CD1c-positive myeloid dendritic cell (primary cell): ENCODE results near the gene DLGAP1.
"Not testable (repeated sequence)": the region's sequence is repeated elsewhere in the genome, so short reads cannot be mapped to it uniquely, and the experiment has no call there.

Experiments used
- DNase-seq: peaks from one replicate; pipeline ENCODE4 v3.0.0-alpha.2; 2016; ENCODE audit errors: extremely low spot score

Gene DLGAP1

DNA sequence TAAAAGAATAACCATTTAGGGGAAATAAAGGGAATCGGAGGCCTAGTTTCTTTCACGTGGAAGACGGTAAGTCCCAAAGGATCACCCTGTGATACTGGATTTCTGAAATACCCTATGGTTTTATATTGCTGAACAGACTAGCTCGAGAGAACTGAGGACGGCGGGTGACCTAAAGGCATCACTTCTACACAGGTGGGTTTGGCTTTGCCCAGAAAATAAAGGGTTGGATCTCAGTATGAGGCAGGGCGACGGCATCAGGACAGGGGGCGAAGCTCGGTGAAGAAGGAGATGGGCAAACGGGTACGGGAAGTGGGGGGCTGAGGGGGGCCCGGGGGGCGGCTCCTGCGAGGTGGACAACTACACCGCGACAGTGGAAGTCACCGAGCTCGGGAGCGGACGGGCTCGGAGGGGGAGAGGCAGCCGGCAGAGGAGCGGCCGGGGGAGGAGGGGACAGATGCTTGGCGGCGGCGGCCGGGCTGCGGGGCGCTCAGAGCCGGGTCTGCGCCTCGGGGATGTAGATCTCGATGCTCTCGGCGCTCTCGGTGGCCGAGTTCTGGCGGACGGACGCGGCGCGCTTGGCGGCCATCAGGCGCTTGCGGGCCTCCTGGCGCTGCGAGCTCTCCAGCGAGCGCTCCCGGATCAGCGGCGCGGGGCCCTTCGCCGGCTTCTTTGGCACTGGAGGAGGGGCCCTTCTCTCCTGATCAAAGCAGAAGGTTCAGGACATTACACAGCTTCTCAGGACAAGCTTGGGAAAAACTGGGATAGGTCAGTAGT is 956.2 kb downstream of the DLGAP1 start:
- DNase-seq, result no peak

GRCh38 chr18:3495691-3496430 is 959.2 kb downstream of the DLGAP1 start:
- peak; percentile 58 for DNase-seq

DNA sequence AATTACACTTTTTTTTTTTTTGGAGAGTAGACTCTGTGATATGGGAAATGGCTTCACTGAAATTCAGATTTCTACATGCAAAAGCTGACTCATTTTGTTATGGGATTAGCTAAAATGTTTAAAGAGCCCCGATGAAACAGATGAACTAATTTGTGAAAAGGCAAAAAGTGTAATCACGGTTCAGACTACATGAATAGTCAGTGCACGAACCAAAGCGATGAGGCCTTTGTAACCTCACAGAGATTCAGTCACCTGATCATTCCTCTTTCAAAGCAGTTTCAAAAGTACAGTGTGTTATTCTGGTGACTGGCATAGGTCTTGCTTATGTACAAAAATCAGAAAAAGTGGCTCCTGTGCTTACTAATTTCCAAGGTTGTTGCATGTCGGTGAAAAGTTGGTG is 960.5 kb downstream of the DLGAP1 start:
- DNase-seq, result no peak

GRCh38 chr18:3494245-3494526 is 960.9 kb downstream of the DLGAP1 start:
- DNase-seq, result no peak

DNA sequence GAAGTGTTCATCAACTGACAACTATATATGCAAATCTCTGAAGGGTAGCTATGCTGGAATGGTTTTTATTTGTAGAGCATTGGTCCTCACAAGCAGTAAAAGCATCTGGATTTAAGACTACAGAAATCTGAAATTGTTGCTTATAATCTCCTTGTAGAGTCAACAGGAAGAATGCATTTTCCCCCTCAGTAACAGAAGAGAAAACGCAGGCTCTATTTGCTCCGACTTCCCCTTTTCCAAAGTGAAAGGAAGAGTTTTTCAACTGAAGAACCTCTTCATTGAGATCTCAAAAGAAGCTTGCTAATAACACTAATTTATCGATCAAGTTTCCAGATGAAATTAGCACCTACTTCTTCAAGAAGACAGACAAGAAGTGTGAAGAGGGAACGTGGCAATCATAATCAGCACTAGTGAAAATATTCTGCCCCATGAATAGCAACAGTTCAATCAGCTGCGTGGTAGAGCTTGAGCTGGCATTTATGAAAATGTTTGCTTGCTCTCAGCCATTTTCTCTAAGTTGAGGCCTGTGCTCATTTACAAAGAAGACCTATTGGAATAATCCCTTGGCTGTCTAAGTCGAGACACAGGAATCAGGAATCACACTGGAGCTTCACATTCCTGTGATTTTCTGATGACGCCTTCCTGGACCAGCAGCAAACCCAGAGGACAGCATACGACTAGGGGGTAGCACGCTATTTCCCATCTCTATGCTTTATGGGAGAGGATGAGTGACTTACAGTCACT is 961.4 kb downstream of the DLGAP1 start:
- DNase-seq, result peak; percentile 40

DNA sequence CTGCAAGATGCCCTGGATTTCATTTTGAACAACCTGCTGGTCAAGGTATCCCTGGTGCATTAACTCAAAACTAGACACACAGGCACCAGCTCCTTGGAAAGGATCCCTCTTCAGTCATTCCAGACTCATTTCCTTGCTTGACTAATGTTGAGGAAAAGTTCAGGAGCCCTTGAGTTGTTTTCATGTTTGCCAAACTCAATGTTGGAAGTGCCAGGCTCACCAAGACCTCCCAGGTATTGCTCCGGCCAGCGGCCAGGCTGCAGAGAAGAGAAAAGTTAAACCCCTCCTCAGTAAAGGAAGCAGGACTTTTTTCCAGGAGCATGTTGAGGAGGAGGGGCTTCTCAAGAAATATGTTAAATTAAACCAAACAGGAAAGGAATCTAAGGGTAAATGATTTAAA is 962.4 kb downstream of the DLGAP1 start:
- no peak for DNase-seq

DNA sequence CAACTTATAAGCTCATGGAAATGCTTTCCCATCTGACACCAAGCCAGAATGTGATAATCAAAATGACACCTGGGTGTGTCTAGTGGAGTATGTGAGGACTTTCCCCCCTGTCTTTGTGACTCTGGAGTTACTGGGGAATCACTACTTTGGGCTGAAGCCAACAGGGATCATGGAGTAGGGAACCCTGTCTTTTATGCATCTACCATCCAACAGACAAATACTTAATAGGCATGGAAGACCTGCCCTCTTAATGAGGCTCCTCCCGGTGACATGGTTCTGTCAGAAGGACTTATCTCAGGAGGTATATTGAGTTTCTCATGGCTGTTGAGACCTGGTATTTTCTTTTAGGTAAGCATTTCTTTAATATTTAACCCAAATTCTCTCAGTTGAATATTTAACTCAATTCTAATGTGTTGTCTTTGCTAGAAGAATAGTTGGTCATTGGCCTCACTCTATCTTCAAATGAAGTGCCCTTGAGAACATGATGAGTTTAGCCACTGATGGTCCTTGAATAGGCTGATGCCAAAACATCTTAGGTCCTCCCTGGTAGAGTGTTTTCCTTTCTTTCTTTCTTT is 963.0 kb downstream of the DLGAP1 start:
- DNase-seq, result no peak

- DNase-seq, result no peak
Observed at GRCh38 chr18:3489462-3489861, 965.6 kb downstream of the DLGAP1 start.

DNA sequence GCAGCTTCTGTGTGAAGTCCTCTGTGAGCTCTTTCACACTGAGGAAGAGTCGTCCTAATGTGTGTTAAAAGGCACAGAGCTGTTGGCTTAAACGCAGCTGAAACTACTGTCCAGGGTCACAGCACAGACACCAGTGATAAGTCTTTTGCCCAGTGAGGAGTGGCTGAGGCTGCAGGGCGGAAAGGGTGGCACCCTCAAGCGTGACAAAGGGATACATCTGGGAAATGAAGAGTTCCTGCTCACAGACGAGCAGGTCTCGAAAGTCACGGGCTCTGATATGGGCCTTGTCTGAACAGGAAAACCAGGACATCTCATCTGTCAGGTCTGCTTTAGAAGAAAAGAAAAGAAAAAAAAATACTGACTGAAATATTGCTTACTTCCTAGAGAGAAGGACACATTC is 968.6 kb downstream of the DLGAP1 start:
- DNase-seq, result no peak

DNA sequence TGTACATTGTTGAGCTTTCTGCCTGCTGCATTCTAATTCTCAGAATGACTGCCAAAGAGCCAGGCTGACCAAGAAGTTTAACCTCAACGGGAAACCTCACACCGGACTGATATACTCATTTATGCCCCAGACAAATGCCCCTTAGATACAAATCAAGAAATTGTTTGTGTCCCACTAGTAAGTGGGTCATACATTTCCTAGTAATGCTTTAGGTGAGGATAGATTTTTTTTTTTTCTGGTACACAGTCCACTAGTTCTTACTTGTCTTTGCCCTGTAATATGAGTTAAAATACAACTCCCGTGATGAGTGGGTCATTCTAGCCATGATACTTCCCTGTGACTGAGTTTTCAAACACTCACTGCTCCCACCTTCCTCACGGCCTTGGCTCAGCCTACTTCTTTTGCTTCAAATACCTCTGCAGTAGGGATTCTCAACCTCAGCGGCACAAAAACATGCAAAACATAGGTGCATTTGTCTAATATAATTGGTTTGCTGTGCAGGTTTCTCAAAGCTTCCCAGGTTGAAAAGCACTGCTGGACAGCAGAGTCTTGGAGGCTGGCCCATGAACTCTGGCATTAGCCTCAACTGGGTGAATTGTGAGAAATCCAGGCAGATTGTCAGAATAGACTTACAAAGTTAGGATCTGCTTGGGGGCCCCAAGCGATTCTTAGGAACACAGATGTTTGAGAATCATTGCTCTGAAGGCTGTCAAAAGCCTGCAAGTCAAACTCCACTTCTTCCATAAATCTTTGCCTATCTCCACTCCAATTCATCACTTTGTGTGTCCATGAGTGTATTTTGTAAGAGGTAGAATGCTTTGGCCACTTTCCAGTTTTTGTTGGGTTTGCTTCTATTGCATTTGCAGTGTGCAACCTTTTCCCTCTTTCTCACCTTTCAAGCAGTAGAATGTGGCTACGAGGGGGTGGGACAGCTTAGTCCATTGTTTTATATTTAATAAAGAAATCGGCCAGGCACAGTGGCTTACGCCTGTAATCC is 969.7 kb downstream of the DLGAP1 start:
- DNase-seq, result no peak

DNA sequence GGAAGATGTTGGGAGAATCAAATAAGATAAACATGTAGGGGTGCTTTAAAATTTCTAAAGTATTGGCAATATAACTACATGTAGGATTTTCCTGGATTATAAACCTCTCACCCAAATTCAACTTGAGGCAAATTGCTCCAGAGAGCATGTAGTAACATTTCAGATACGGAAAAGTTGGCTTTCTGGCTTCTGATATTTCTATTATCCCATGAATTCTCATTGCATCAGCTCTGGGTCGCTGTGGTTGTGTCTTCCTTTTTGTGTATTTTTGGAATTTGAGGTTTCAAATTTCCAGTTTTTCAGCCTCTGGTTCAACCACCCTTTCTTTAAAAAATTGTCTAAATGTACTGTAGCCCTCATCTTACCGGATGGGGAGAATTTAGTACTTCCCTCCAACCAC is 972.8 kb downstream of the DLGAP1 start:
- DNase-seq, result no peak

GRCh38 chr18:3481696-3482210 is 973.4 kb downstream of the DLGAP1 start:
- peak; percentile 21 for DNase-seq

- DNase-seq, result no peak
Observed at GRCh38 chr18:3480827-3481573, 974.1 kb downstream of the DLGAP1 start.

DNA sequence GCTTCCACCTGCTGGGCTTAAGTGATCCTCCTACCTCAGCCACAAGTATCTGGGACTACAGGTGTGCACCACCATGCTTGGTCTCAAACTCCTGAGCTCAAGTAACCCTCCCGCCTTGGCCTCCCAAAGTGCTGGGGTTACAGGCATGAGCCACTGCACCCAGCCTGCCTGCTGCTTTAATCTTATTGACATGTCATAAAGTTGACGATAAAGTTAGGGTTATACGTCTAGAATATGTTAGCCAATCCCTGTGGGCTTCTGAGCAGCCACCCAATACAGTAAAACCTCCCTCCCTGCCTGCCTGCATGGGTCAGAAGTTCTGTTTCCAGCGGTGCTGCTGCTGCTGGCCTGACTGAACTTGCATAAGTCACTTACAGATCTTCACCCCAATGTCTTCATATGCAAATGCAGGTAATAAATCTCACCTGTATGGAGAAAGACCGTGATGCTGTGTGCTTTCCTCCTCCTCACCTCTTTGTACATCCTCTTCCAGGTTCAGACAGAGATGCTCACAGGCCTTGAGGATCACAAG is 975.1 kb downstream of the DLGAP1 start:
- no peak for DNase-seq

GRCh38 chr18:3478262-3478978 is 976.7 kb downstream of the DLGAP1 start:
- no peak for DNase-seq

DNA sequence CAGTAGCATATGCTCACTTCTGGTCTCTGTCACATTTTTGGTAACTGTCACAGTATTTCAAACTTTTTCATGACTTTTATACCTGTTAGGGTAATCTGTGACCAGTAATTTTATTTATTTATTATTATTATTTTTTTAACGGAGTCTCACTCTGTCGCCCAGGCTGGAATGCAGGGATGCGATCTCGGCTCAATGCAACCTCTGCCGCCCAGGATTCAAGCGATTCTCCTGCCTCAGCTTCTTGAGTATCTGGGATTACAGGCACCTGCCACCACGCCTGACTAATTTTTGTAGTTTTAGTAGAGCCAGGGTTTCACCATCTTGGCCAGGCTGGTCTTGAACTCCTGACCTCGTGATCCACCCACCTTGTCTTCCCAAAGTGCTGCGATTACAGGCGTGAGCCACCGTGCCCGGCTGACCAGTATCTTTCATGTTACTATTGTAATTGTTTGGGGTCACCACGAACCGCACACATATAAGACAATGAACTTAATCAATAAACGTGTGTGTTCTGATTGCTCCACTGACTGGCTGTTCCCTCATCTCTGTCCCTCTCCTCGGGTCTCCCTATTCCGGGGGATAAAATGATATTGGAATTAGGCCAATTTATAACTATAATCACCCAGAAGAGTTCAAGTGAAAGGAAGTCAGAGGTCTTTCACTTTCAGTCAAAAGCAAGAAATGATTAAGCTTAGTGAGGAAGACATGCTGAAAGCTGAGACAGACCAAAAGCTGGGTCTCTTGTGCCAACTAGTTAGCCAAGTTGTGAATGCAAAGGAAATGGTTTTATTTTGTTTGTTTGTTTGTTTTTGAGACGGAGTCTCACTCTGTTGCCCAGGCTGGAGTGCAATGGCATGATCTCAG is 982.2 kb downstream of the DLGAP1 start:
- DNase-seq, result no peak

- DNase-seq, result not testable (repeated sequence)
Observed at GRCh38 chr18:3472121-3472520, 983.0 kb downstream of the DLGAP1 start.

- no peak for DNase-seq
Observed at GRCh38 chr18:3471141-3471648, 983.9 kb downstream of the DLGAP1 start.
